ENCODE results near the gene PRRC1.
"Not testable (repeated sequence)": the region's sequence is repeated elsewhere in the genome, so short reads cannot be mapped to it uniquely, and the experiment has no call there.

Gene PRRC1

DNA sequence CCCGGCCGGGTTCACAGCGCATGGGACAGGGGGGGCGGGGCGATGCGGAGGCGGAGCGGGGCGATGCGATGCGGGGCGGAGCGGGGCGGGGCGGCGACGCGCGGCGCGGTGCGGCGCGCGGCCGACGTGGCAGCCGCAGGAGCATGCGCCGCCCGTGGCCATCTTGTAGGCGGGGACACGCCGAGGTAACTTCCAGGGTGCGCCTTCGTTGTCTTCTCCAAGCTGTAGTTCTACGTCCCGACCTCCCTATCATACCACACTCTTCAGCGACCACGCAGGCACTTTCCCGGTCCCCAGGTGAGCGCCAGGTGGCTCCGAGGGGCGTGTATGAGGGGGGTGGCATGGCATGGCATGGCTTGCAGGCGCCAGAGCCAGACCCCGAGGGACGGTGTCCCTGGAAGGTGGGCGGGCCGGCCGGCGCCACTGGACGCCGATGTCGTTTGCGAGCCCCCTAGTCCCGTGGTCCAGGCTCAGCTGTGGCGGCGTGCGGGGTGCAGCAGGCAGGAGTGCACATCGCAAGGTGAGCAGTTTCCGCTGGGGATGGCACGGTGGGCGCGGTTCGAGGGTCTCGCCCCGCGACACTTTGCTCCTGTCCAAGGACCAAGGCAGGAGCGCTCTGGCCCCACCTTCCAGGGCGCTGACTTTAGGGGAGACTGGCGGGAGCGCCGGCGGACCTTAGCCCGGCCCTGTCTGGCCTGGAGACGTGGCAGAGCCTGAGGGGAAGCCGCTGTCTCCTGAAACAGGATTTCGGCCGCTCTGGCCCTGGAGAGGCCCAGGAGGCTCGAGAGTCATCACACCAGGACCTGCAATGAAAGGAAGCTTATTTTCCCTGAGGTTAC, at the start of gene PRRC1:
TSS of gene PRRC1 (plus strand) at position 161 of the 839 bp plus-strand sequence. CDS start 5,840 bp downstream, outside the sequence.
- DNase-seq = peak; percentile 86

DNA sequence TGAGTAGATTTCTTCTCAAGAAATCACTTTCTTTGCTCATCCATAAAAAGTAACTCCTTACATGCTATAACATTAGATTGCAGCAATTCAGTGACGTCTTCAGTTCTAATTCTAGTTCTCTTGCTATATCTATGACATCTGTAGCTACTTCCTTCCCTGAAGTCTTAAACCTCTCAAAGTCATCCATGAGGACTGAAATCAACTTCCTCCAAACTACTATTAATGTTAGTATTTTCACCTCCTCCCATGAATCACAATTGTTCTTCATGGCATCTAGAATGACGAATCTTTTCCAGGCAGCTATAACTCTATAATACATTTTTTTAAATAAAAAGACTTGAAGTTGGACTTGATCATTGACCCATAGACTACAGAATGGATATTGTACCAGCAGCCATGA, 46.2 kb upstream of the PRRC1 start:
- DNase-seq = no peak

DNA sequence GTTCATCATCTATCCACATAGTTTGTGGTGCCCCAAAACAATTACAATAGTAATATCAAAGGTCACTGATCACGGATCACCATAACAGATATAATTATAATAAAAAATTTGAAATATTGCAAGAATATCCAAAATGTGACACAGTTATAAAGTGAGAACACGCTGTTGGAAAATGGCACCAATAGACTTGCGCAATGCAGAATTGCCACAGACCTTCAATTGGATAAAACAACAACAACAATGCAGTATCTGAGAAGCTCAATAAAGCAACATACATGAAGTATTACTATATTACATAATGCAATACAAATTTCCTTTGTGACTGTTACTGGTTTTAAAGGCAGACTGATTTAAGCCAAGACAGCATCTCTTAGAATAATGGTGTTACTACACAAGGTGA, 44.7 kb upstream of the PRRC1 start:
- no peak for DNase-seq

DNA sequence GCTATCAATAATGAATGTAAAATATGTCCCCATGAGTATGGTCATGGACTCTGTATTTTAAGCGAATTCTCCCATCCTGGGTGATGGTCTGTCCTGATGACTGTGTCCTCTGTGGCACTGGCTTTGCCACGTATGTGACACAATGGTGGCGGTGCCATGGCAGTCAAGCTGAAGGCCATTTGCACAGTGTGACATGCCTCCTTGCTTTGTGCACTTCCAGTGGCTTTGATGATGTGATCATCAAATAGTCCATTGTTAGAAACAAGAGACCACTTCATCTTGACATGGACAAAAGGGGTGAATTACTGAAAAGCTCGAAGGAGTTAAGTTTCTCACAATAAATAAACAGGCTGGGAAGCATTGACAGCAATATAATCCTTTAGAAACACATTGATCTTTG, 31.0 kb upstream of the PRRC1 start:
- no peak for DNase-seq

DNA sequence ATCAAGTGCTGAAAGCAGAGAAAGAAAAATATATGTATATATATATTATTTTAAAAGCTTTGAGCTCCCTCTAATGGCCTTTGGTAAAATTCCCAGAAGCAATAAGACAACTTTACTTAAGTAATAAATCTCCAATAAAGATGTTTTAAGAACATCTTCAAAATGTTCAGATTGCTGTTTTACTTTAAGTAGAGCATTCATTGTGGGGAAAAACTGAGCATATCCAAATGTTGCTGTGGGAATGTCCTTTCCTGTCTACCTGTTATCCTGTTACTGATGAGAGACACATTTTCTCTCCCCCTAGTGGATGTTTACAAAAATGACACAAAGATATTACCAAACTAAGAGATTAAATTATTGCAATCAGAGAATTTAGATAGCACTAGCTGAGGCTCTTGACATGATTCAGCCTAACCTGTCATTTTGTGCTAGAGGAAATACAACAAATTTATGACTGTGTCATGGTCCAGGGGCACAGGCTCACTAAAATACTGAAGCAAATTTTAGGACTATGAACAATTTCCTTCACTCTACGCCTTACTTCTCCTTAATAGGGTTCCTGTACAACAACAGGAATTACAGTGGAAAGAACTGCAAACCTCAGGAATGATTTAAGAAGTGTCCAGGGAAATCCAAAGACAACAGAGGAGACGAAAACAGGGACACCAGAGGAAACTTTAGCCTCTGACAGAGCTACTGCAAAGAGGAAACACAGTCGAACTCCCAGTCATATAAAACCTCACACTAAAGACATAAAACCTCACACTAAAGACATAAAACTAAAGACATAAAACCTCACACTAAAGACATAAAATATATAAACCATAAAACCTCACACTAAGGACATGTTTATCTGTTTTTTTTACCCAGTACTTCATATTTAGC, 24.3 kb upstream of the PRRC1 start:
- peak; percentile 48 for DNase-seq

DNA sequence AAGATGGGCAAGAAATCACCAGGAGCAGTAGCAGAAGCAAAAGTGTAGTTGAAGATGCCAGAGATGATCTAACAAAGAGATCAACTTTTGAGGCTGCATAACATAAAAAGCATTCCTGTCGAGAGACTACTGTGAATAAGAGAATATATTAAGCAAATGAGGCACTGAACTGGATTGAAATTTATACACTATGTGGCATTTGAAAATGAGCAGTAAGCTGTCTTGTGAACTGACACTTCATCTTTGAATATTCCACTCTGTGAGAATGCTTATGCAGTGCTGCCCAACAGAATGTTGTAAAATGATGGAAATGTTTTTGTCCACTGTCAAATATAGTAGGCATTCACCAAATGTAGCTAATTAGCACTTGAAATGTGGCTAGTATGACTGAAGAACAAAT, 18.9 kb upstream of the PRRC1 start:
- DNase-seq = no peak

DNA sequence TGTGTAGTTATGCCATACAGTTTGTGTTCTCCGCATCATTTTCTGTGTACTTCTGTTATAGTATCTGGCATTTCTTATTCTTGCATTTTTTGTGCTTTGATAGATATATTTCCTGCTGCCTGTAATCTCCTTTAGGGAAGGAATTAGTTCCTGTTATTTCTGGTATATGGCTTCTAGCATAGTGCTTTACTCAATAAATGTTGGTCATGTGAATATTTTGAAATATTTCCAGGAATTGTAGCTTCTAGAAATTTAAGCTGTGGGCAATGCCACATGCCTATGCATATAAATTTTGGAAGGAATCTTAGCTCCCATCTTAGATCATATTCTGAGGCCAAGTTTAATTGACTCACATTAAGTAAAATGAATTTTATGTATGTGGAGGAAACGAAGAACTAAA, 11.5 kb upstream of the PRRC1 start:
- no peak for DNase-seq

DNA sequence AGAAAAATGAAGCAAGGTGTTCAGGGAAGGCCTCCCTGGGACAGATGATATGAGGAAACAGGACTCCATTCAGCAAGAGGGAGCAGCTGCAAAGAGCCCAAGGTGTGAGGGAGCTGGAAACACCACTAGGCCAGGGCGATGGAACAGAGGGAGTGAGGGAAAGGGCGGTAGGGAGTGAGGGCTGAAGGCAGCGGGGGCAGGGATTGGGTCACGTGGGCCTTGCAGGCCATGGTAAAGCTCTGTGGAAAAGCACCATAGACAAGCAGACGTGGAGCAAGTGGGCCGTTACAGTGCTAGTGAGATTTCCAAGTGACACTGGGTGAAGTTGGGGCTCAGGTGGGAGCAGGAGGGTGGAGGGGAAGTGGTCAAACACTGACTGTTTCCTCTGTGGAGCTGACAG, 10.8 kb upstream of the PRRC1 start:
- DNase-seq = no peak

DNA sequence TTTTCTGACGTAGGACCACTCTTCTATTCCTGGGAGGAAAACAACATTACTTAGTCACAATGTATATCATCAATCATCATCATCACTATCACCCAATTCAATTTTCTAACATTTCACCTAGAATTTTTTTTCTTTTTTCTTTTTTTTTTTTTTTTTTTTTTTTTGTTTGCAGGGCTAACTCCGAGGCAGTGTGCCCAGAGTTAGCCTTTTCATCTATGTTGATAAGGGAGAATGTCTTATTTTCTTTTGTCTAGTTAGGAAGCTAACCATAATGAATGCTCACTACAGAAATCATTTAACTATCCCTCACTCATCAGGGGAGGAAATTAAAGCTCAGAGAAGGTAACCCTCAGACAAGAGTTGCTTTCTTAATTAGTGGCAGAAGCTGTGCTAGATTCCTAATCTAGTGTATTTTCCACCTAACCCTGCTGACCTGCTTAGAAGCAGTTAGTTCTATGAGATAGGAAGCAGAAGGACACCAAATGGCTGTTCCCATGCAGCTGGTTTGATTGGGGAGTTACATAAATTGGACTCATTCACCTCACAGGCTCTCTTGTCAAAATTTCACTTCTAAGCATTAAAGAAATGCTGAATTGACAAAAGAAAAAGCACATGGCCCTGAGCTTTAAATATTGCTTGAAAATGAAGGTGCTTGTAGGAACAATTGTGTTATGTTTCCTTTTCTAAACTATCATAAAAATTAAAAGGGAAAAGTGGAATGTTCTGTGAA, 8.6 kb upstream of the PRRC1 start:
- DNase-seq = no peak

DNA sequence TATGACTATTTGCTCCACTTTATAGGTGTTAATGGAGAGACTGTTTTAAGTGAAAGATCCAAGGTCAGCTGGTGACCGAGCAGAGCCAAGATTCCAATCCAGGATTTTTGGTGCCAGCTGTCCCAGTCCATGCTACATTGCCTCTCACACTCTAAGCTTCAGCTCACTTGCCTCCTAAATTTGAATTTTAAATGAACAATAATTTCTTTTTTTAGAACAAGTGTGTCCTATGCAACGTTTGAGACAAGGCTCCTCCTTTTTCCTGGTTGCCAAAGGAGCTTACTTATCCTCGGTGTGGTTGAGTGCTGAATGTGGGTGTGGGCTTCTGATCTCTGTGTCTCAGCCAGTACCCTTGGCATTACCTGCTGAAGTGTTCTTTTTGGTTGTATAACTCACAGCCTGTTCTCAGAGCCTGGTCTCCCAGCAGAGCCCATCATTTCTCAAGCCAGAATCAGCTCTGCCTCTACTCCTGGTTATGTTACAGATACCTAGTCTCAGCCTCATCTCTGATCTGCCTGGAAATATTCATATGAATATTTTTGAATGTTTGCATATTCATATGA, 4.0 kb upstream of the PRRC1 start:
- no peak for DNase-seq

DNA sequence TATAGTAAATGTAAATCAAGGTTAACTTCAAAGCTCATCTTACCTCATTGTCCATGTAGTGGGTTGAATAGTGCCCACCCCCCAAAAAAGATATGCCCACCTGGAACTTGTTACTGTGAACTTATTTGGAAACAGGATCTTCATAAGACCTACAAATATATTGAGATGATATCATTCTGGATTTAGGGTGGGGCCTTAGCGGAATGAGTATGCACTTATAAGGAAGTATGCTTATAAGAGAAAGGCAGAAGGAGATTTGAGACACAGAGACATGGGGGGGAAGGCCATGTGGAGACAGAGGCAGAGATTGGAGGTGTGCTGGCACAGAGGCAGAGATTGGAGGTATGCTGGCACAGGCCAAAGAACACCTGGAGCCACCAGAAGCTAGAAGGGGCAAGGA, 2.6 kb upstream of the PRRC1 start:
- DNase-seq = no peak

DNA sequence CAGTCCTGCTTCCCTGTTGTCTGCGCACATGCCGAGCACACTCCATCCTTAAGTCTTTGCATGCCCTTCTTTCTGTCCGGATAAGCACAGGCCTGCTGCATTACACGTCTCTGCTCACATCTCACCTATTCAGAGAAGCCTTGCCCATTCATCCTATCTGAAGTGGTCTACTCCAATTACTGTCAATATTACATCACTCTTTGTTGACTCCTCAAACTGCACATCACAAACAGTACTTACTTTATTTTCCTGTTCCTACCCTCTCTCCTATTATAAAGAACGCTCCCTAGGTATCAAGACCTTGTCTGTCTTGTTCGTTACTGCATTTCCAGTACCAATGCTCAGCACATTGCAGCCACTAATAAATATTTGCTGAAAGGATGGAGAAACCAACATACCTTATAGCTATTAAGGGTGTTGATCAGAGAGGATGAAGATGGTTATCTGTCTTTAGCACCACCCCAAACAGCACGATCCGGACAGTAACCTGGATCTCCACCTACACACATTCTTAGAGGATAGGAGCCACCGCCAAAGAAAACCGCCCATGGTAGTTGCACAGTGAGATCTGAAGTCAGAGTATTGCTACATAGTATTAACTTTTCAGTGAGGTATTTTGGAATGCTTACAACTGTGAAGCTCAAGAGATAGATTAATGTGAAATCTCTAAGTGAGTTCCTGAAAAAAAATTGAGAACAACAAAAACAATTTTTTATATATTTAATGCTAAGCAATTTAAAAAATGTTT, 1.6 kb upstream of the PRRC1 start:
- DNase-seq = no peak

DNA sequence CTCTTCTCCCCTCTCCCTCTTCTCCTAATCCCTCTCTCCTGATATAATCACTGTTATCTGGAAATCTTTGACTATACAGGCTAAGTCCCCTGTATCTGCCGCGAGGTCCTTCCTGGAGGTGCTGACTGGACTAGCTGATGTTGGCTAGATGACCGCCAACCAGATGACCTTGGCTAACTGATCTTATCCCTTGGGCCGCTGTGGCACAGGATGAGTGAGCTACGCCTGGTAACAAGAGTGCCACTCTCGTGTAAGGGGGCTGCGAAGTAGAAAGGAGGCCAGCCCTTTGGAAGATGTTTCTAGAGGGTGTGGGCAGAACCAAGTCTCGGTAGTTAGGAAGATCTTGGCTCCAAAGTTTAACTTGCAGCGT, 345 bp upstream of the PRRC1 start:
- no peak for DNase-seq

DNA sequence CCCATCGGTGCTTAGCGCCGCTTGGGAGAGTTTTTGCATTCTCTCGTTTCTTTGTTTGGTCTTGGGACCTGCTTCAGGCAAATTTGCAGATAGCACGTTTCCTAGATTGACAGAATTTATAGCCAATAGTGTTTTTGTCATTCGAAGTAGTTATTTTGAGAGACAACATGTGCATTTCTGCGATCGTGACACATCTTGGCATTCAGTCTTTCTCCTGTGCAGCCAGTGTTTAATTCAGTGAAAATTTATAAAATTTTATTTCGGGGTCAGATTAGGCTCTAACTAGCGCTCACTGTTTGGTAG, 830 bp downstream of the PRRC1 start:
- no peak for DNase-seq

DNA sequence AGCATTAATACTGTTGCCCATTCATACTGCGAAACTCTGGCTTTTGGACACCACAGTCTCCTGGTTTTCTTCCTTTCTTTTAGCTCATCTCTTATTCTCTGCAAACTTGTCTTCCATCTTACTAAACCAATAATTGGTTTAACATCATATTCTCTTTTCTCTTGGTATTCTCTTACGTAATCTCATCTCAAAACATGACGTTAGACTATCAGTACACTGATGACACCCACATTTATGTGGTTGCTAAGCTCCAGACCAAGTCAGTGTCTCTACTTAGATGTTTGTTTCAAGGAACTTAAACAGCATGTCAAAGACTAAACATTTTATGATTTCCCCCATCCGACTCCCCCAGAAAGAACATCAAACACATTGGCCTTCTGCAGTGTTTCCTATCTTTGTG, 2.1 kb downstream of the PRRC1 start:
- DNase-seq = peak; percentile 4

DNA sequence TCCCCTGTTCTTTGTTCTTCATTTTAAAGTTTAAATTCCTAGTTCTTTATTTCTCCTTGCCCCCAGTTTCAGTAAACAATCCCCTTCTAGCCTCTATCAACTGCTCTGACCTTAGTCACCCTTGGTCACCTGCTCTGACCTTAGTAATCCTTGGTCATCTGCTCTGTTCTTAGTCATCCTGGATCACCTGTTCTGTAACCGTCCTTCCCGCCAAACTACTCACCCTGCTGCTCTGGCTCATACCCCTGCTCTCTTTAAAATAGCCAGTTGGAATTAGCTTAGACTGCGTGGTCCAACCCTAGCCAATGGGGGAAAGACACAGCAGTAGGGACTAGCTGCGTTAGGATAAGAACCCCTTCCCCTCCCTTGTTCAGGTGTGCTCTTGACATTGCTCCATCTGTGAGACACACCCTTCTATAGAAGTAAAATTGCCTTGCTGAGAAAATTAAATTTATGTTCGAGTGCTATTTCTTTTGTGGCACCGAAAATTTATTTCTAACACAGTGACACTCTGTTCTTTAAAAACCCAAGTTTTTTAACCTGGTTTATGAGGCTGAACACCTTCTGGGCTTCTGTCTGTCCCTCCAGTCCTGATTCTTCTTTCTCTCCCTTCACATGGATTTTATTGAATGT, 3.8 kb downstream of the PRRC1 start:
- DNase-seq = no peak

DNA sequence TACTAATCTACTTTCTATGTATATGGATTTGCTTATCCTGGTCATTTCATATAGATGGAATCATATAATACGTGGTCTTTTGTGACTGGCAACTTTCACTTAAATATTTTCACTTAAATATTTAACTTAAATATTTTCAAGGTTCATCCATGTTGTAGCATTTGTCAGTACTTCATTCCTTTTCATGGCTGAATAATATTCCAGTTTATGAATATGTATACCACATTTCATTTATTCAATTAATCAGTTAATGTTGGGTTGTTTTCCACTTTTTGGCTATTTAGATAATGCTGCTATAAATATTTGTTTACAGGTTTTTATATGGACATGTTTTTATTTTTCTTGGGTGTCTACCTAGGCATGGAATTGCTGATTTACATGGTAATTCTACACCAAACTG, 7.7 kb downstream of the PRRC1 start:
- DNase-seq = no peak

DNA sequence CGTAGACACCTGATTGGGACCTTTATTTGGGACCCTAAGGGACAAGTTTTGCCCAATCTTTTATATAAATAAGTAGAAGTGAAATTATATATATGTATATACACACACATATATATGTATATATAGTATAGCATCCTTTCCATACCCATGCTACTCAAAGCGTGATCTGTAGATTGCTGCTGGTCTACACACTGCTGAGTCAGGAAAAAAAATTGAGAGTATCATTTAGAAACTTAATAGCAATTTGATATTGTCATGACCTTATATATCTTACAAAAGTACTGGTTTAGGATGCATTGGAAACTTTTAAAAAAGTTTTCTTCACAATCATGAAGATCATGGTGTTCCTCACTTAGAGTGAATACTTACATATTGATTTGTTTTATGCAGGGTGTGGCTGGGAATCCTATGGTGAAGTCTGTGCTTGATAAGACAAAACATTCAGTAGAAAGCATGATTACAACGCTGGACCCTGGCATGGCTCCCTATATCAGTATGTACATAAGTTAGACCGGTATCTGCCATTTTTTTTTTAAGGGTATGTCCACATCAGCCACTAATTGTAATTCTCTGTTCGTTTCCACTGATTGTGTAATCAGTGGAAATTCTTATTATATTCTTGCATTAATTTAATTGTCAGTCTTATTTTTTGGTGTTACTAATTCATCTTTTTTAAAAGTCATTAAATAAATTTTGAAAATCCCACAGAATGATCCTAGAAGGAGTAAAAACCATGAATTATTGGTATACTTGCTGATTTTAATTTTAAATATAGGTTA, 12.7 kb downstream of the PRRC1 start:
- no peak for DNase-seq

DNA sequence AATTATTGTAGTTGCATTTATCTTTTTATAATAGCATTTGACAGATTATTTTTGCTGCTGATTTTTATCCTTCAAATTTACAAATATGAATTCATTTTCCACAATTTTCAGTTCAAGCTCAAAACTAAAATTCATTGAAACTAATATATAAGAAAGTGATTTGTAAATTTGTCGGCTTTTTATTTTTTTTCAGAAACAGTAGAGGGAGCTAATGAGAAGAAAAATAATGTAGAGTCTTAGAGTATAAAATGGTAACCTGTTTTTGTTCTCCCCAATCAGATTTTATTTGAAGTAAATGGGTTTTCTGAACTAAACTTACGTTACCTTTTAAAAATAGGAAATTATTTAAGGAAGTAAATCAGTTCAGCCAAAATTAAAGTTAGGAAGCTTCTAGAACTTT, 19.2 kb downstream of the PRRC1 start:
- no peak for DNase-seq

DNA sequence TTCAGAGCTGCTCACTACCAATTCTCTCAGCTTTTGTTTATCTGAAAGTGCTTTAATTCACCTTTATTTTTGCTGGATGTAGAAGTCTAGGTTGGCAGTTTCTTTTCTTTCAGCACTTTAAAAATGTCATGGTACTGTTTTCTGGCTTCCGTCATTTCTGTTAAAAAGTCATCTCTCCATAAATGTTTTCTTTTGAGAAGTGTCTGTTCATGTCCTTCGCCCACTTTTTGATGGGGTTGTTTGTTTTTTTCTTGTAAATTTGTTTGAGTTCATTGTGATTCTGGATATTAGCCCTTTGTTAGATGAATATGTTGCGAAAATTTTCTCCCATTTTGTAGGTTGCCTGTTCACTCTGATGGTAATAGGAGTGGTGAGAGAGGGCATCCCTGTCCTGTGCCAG, 23.1 kb downstream of the PRRC1 start:
- DNase-seq = not testable (repeated sequence)

DNA sequence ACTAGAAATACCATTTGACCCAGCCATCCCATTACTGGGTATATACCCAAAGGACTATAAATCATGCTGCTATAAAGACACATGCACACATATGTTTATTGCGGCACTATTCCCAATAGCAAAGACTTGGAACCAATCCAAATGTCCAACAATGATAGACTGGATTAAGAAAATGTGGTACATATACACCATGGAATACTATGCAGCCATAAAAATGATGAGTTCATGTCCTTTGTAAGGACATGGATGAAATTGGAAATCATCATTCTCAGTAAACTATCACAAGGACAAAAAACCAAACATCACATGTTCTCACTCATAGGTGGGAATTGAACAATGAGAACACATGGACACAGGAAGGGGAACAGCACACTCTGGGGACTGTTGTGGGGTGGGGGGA, 27.8 kb downstream of the PRRC1 start:
- DNase-seq = not testable (repeated sequence)

Measured in EL (cell line).